VCaP (cell line): ENCODE data around the gene GLRB.

Experiments
- H3K27ac ChIP-seq: fragments of 450-650 bp; 2 replicates; pipeline ENCODE4 v1.5.1; 2017
- CTCF ChIP-seq: fragments of 450-650 bp; conservative IDR thresholded peaks from 2 replicates; pipeline ENCODE4 v1.5.1; 2017; ENCODE audit warnings: mild to moderate bottlenecking, moderate library complexity

GLRB gene

GRCh38 chr4:157127571-157127970 is 51.6 kb downstream of the GLRB start:
- no peak for TF ChIP-seq CTCF
- H3K27ac ChIP-seq: no peak overlapping the region

- peak; percentile 71 for TF ChIP-seq CTCF
- no peak overlapping the region for H3K27ac ChIP-seq
Observed at GRCh38 chr4:157128395-157128794, 52.4 kb downstream of the GLRB start.

GRCh38 chr4:157141976-157142375 is 66.0 kb downstream of the GLRB start:
- TF ChIP-seq CTCF: no peak
- no peak overlapping the region for H3K27ac ChIP-seq

GRCh38 chr4:157143369-157143768 is 67.4 kb downstream of the GLRB start:
- TF ChIP-seq CTCF: no peak

GRCh38 chr4:157151711-157152110 is 75.8 kb downstream of the GLRB start:
- TF ChIP-seq CTCF: no peak
- no peak overlapping the region for H3K27ac ChIP-seq

More at GRCh38 chr4:157143369-157143768, 67.4 kb downstream of the GLRB start:
- no peak overlapping the region for H3K27ac ChIP-seq

GRCh38 chr4:157165935-157166610 is 90.1 kb downstream of the GLRB start:
- H3K27ac ChIP-seq: no peak overlapping the region
- TF ChIP-seq CTCF: no peak

GRCh38 chr4:157170321-157170720 is 94.4 kb downstream of the GLRB start:
- H3K27ac ChIP-seq: no peak overlapping the region
- TF ChIP-seq CTCF: no peak
